NCI-H446 treated with DMSO at 0.1 percent for 48 hours (cell line): ENCODE data around the gene SLC6A8.
"Not testable (repeated sequence)": the region's sequence is repeated elsewhere in the genome, so short reads cannot be mapped to it uniquely, and the experiment has no call there.

ENCODE experiments used
- DNase-seq: peaks from one replicate; lab custom pipeline; 2025; lab: John Stamatoyannopoulos, UW

SLC6A8 gene

DNA sequence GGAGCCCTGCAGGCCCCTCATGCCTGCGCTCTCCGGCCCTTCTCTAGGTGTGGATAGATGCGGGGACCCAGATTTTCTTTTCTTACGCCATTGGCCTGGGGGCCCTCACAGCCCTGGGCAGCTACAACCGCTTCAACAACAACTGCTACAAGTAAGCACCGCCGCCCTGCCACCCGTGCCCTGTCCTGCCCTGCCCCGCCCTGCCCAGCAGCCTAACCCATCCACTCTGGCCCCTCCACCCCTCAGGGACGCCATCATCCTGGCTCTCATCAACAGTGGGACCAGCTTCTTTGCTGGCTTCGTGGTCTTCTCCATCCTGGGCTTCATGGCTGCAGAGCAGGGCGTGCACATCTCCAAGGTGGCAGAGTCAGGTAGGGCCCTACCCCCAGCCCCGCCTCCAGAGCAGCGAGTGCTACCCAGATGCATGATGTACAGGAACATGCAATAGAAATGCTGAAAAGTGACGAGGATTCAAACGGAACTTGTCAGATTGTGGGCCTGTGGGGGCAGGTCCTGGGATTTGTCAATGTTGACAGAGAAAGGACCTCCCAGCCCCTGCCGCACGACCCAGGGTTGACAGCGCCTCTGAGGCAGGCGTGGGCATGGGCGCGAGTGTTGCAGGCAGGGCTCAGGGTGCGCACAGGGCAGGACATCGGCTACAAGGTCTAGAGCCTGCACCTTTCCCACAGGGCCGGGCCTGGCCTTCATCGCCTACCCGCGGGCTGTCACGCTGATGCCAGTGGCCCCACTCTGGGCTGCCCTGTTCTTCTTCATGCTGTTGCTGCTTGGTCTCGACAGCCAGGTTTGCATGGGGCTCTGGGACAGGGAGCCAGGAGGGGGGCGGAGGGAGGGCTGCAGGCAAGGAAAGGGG is 5.7 kb downstream of the SLC6A8 start:
- no peak for DNase-seq

DNA sequence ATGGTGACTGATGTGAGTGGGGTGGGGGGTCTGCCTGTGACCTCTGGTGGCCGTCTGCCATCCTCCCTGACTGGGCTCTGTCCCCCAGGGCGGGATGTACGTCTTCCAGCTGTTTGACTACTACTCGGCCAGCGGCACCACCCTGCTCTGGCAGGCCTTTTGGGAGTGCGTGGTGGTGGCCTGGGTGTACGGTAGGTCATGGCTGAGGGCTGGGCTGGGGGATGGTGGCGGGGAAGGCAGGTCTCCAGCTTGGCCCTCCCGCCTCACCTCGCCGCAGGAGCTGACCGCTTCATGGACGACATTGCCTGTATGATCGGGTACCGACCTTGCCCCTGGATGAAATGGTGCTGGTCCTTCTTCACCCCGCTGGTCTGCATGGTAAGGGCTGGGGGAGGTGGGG is 6.5 kb downstream of the SLC6A8 start:
- DNase-seq = not testable (repeated sequence)

- DNase-seq = no peak
Measured at GRCh38 chrX:153694687-153695270, 7.1 kb downstream of the SLC6A8 start.

GRCh38 chrX:153696100-153696499 is 8.4 kb downstream of the SLC6A8 start:
- DNase-seq = no peak

- not testable (repeated sequence) for DNase-seq
Measured at GRCh38 chrX:153696538-153696937, 8.8 kb downstream of the SLC6A8 start.

DNA sequence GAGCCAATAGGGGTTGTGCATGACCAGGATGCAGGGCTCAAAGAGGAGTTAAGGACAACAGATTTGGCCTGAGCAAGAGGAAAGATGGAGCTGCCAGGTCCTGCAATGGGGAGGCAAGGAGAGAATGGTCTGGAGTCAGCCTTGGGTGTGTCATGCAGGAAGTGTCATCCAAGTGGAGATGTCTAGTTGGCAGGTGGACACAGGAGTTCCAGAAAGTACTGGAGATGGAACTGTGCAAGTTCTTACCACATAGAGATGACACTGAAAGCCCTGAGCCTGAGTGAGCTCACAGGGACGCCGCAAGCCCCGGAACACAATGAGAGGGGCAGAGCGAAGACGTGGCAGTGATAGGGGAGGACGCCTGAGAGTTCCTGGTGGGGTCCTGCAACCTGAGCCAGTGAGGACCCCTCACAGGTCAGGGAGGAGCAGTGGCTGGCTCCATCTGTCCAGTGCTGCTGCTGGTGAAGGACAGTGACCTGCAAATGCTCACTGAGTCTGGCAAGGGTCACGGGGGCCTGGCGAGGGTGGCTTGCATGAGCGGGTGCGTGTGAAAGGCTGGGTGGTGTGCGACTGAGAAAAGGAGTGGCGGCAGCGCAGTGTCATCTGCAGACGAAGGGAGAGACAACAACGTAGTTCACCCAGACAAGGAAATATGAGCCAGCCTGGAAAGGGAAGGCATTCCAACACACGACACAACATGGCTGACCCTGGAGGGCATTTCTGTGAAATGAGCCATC is 9.4 kb downstream of the SLC6A8 start:
- not testable (repeated sequence) for DNase-seq

DNA sequence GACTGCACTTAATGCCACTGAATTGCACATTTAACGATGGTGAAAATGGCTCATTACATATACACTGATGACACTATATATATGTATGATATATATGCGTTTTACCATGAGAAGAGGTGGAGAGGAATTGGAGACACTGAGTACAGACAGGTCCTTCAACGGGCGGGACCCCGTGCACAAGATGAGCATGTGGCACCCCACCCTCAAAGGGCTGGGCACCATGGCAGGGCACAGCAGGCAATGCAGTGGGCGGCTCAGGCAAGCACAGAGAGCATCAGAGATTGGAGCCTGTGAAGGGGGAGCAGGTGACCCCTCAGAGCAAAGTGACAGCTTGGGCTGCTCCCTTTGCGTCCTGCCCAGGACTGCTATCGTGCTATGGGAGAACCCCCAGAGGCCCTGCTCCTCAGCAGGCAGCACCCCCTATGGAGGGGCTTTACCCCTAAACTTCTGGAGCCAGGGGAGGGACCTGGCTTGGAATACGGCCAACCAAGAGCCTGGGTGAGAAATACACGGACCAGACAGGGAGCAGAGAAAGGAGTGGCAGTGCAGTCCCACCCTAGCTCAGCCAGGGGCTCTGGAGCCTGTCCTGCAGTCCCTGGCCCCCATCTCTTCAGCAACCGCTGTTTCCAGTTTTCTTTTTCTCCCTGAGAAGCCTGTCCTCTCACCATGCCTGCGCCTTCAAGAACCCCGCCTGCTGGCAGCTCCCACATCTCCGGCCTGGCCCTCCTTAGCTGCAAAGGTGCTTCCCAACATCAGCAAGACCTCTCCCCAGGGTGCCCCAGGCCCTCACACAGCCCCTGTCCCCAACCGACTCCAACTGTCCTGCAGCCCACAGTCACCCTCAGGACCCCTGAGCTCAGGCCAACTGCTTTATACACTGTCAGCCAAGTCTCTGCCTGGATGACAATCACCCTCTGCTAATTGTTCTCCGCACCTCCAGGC is 10.5 kb downstream of the SLC6A8 start:
- no peak for DNase-seq

GRCh38 chrX:153699210-153699783 is 11.6 kb downstream of the SLC6A8 start:
- not testable (repeated sequence) for DNase-seq

- DNase-seq = not testable (repeated sequence)
Measured at GRCh38 chrX:153699784-153700371, 12.2 kb downstream of the SLC6A8 start.

DNA sequence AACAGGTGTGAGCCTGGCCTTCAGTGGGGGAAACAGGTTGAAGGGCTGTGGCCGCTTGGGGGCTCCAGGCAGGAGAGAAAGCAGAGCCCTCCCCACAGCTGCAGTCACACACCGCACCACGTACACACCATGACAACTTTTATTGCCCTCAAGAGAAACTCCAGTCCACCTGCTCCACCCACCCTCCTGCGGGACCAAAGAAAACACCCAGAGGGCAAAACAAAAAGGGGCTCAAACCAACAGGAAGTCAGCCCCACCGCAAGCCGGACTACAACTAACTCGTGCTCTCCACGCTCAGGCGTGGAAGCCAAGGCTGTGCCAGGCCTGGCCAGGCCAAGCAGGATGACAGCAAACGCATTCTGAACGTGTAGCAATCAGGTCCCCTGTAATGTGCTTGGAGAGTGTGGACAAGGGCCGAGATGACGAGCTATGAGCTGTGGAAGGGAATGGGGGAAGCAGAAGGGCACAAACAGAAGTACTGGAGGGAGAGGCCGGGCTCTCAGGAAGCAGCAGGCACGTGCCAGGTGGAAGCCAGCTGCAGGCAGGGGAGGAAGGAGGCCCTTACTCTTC is 12.7 kb downstream of the SLC6A8 start:
- no peak for DNase-seq

GRCh38 chrX:153700967-153701366 is 13.2 kb downstream of the SLC6A8 start:
- no peak for DNase-seq

DNA sequence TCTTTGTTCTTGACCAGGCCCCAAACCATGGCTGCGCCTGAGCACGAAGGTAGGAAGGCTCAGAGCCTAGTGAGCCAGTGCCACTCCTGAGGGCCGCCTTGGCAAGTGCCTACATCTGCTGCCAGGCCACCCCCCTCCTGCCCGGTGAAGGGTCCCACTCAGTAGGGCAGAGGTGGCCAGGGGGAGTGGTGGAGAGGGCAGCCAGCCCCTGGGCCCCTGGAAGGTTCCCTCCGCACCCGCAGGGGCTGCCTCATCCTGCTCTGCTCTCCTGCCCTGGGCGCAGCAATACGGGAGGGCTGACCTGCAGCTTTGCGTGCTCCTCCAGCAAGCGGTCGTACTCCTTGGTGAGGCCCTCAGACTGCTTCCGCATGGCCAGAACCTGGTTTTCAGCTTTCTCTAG is 14.0 kb downstream of the SLC6A8 start:
- DNase-seq = no peak

DNA sequence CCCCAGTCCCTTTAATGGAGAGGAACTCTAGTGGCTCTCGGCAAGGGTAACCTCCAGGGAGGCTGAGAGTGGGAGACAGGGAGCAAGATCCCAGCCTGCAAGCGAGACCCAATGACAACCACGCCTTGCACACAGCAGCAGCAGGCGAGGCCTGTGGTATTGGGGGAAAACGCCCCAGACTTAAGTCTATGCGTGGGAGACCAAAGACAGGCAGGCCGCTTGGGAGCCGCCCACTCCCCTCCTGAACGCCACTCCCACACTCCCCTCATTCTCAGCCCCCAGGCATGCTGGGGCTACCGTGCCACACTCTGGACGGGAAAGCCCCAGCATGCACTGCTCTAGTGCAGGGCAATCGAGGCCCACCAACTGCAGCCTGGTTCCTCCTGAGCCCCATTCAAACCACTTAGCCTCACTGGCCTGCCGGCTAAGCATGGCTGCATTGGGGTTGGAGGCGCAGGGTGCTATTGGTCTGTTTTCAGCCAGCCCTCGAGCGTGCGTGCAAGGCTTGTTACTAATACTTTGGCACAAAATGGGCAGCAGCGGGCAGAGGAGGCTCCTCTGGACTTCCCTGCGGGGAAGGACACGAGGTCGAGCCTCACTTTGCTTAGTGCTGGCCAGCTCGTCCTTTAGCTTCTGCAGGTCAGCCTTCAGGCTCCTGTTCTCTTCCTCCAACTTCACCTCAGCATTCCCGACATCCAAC is 14.8 kb downstream of the SLC6A8 start:
- DNase-seq = no peak

DNA sequence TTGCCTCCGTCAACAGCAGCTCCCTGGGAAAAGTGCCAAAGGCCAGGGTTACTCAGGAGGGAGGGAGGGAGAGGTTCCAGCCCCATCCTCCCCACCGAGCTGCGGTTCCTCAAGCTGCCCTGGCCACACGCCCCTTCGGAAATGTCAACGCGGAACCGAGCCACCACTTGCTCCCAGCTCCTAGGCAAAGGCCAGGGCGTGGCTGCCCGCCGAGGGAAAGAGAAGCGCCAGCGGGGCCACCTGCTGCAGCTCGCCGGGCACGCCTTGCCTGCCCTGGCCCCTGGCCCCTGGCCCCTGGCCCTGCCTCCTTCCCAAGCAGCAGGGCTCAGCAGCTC is 15.3 kb downstream of the SLC6A8 start:
- DNase-seq = no peak

- no peak for DNase-seq
Measured at GRCh38 chrX:153704021-153704526, 16.3 kb downstream of the SLC6A8 start.

DNA sequence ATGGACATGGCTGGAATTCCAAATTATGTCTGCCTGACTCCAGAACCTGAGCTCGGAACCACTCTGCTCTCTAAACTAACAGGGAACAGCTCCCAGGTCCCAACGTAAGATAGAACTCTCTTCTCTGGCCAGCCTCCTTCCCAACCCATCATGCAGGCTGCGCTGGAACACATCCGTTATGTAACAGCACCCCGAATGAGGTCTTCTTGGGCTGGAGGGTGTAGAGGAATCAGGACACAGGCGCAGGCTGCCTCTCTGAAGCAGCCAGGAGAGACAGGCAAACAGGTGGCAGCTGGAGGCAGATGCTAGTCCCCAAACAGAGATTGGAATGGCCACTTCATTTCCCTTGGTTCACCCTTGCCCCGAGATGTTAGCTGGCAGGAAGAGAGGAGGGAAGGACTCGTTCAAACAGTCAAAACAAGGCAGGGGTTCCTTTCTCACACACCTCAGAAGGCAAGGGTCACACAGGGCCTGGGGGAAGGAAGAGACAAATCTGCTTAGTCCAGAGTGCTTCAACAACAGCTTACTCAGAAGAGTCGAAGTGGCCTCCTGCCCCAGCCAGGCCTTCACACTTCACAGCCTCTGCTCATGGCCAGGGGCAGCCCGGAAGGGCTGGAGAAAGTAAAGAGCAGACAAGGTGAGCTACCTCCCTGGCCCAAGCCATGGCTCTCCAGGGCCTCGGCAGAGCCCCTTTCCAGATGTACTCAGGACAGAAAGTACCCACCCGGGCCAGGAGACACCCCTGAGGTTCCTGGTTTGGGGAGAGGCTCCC is 17.1 kb downstream of the SLC6A8 start:
- not testable (repeated sequence) for DNase-seq

DNA sequence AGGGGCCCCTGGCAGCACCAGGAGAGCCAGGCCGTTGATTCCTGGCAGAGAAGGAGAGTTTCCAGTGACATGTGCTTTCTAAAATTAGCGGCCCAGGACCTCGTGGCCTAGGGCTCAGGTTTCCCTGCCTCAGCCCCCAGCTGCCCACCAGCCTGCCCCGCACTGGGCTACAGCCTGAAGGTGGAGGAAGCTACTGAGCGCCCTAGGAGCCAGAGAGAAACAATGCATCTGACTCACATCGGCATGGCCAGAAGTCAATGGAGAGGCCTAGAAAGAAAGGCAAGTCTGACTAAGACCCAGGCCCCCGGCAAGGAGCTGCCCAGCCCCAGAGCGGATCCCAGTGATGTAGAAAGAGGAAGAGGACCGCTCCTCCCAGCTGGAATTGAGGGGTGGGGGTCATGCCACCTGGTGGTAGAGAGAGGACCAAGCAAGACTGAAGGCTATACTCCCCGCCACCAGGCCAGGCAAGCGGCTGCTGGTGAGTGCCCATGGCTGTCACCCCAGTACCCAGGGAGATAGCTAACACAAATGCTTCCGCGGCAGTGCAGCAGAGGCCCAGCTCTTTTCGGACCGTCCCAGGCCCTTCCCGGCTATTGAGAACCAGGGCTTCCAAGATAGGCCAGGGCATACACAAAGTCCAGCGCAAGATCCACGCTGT is 17.8 kb downstream of the SLC6A8 start:
- DNase-seq = not testable (repeated sequence)

DNA sequence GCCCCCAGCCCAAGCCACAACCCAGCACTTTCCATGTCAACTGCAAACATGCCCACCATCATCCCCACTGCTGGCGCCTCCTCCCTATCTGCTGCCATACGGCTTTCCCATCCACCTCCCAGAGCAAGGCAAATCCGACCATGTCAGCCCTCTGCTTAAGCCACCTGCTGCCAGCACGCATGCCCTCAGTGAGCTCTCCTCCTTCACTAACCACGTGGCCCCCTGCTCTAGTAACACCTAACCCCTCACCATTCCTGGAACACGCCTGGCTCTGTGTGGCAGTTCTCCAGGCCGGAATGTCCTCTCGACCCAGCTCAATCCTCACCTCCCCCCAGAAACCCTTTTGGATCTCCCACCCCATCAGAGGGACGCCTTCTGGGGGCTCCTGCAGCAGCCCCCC is 19.1 kb downstream of the SLC6A8 start:
- DNase-seq = no peak

DNA sequence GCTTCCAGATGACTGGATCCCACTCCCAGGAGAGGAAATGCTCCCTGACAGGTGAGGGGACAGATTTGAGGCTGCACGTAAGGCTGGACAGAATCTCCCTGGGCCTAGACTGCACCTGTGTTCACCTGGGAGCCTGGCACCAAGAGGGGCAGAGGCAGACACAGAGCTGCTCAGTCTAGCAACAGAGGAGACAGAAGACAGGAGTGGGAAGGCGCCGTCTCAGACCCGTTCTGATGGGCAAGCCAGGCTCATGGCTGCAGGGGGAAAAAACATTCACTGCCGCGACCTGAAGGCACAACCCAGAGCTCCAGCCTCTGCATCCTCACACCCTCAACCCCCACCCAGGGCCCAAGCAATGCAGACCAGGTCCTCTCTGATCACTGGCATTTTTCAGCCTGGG is 19.7 kb downstream of the SLC6A8 start:
- DNase-seq = no peak
